CD4-positive, alpha-beta T cell treated with Interleukin-21 for 1 hour (primary cell): Measurements from ENCODE around the gene ADGRG6.
A peak's percentile ranks its signal among the peaks of the same experiment; 100 is the strongest.
"Not testable (repeated sequence)": the region's sequence is repeated elsewhere in the genome, so short reads cannot be mapped to it uniquely, and the experiment has no call there.

Source experiments
- DNase-seq: peaks from one replicate; pipeline ENCODE4 v3.0.0-alpha.2; 2020

Gene ADGRG6

GRCh38 chr6:142301651-142302391, at the start of gene ADGRG6:
ADGRG6 (plus strand) TSS chr6:142302007; CDS start chr6:142302330, 323 bp downstream.
- peak; percentile 18 for DNase-seq

GRCh38 chr6:142254513-142254912, 47.3 kb upstream of the ADGRG6 start:
- DNase-seq, result no peak

- no peak for DNase-seq
These were observed 46.0 kb upstream of the ADGRG6 start for GRCh38 chr6:142255785-142256184.

GRCh38 chr6:142258305-142258704, 43.5 kb upstream of the ADGRG6 start:
- no peak for DNase-seq

GRCh38 chr6:142258757-142259156, 43.0 kb upstream of the ADGRG6 start:
- no peak for DNase-seq

GRCh38 chr6:142260748-142261147, 41.1 kb upstream of the ADGRG6 start:
- no peak for DNase-seq

GRCh38 chr6:142262231-142262630, 39.6 kb upstream of the ADGRG6 start:
- no peak for DNase-seq

GRCh38 chr6:142265476-142265875, 36.3 kb upstream of the ADGRG6 start:
- no peak for DNase-seq

- no peak for DNase-seq
These were observed 35.7 kb upstream of the ADGRG6 start for GRCh38 chr6:142266060-142266459.

GRCh38 chr6:142271476-142271875, 30.3 kb upstream of the ADGRG6 start:
- no peak for DNase-seq

- DNase-seq, result no peak
These were observed 27.2 kb upstream of the ADGRG6 start for GRCh38 chr6:142274656-142275055.

- no peak for DNase-seq
These were observed 26.4 kb upstream of the ADGRG6 start for GRCh38 chr6:142275236-142276006.

- no peak for DNase-seq
These were observed 25.6 kb upstream of the ADGRG6 start for GRCh38 chr6:142276256-142276655.

- DNase-seq, result no peak
These were observed 22.2 kb upstream of the ADGRG6 start for GRCh38 chr6:142279350-142280180.

GRCh38 chr6:142280265-142280664, 21.5 kb upstream of the ADGRG6 start:
- DNase-seq, result no peak

- no peak for DNase-seq
These were observed 20.9 kb upstream of the ADGRG6 start for GRCh38 chr6:142280927-142281326.

GRCh38 chr6:142283138-142283537, 18.7 kb upstream of the ADGRG6 start:
- DNase-seq, result not testable (repeated sequence)

- DNase-seq, result no peak
These were observed 17.4 kb upstream of the ADGRG6 start for GRCh38 chr6:142284419-142284818.

GRCh38 chr6:142285235-142286087, 16.3 kb upstream of the ADGRG6 start:
- no peak for DNase-seq

- DNase-seq, result no peak
These were observed 15.8 kb upstream of the ADGRG6 start for GRCh38 chr6:142286088-142286409.

GRCh38 chr6:142289687-142290086, 12.1 kb upstream of the ADGRG6 start:
- no peak for DNase-seq

- DNase-seq, result no peak
These were observed 11.0 kb upstream of the ADGRG6 start for GRCh38 chr6:142290851-142291250.

- DNase-seq, result no peak
These were observed 10.3 kb upstream of the ADGRG6 start for GRCh38 chr6:142291512-142291911.
